ENCODE data around the gene TM4SF1.

DNA sequence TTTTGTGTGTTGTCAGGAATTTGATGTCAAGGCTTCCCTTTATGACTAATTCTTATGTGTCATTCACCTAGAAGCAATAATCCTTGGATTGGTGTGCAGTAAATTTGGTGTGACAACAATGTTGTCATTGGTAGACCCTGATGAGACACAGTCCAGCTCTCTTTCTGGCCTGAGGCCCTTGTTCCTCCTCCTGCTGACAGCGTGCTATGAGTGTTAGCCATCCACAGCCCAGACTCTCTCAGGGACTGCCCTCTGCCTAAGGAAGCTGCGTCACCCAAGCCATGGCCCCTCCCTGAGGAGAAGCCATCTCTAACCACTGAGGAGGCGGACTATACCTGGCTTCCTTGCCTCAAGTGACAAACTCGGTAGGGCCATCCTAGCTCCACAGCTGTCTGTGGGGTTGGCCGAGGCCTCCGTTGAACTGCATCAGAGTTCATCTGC is 13.3 kb upstream of the TM4SF1 start:
- TF ChIP-seq EZH2 (IDR thresholded peaks at IDR 0.05): no peak
- TF ChIP-seq, protein P1, sequence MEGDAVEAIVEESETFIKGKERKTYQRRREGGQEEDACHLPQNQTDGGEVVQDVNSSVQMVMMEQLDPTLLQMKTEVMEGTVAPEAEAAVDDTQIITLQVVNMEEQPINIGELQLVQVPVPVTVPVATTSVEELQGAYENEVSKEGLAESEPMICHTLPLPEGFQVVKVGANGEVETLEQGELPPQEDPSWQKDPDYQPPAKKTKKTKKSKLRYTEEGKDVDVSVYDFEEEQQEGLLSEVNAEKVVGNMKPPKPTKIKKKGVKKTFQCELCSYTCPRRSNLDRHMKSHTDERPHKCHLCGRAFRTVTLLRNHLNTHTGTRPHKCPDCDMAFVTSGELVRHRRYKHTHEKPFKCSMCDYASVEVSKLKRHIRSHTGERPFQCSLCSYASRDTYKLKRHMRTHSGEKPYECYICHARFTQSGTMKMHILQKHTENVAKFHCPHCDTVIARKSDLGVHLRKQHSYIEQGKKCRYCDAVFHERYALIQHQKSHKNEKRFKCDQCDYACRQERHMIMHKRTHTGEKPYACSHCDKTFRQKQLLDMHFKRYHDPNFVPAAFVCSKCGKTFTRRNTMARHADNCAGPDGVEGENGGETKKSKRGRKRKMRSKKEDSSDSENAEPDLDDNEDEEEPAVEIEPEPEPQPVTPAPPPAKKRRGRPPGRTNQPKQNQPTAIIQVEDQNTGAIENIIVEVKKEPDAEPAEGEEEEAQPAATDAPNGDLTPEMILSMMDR (IDR thresholded peaks at IDR 0.05): no peak
- TF ChIP-seq EZH2phosphoT487 (IDR thresholded peaks at IDR 0.05): no peak
